GM12873 (cell line): ENCODE data around the gene TNFRSF8.

Experiments
- TF ChIP-seq, protein P1 (sequence below): IDR thresholded peaks from 2 replicates; pipeline ENCODE4 v1.5.1; 2012; ENCODE audit warnings: low read depth, mild to moderate bottlenecking, moderate library complexity, low read length, control low read depth; ENCODE audit not compliant: insufficient read depth; ENCODE audit errors: missing control alignments

TNFRSF8 gene

DNA sequence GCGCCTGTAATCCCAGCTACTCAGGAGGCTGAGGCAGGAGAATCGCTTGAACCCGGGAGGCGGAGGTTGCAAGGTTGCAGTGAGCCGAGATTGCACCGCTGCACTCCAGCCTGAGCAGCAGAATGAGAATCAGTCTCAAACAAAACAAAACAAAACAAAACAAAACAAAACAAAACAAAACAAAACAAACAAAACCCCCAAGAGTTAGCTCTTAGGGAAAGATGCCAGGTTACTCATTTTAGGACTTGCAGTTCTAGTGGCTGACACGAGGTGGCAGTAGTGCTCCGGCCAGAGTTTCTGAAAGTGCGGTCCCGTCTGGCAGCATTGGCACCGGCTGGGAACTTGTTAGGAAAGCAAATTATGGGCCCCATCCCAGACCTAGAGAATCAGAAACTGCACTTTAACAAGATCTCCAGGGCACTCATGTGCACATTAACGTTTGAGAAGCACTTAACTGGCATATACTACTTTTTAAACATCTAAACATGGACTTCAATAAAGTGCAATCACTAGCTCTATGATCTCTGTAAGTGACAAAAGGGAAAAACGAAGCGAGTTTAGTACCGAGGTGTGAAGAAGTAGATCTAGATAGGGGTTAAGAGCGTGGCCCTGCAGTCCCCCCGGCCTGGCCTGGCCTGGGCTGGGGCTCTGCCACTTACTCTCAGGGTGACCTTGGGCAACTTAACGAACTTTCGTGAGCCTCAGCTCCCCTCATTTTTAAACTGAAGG, 61.8 kb downstream of the TNFRSF8 start:
- TF ChIP-seq, protein P1, sequence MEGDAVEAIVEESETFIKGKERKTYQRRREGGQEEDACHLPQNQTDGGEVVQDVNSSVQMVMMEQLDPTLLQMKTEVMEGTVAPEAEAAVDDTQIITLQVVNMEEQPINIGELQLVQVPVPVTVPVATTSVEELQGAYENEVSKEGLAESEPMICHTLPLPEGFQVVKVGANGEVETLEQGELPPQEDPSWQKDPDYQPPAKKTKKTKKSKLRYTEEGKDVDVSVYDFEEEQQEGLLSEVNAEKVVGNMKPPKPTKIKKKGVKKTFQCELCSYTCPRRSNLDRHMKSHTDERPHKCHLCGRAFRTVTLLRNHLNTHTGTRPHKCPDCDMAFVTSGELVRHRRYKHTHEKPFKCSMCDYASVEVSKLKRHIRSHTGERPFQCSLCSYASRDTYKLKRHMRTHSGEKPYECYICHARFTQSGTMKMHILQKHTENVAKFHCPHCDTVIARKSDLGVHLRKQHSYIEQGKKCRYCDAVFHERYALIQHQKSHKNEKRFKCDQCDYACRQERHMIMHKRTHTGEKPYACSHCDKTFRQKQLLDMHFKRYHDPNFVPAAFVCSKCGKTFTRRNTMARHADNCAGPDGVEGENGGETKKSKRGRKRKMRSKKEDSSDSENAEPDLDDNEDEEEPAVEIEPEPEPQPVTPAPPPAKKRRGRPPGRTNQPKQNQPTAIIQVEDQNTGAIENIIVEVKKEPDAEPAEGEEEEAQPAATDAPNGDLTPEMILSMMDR: peak; percentile 91

DNA sequence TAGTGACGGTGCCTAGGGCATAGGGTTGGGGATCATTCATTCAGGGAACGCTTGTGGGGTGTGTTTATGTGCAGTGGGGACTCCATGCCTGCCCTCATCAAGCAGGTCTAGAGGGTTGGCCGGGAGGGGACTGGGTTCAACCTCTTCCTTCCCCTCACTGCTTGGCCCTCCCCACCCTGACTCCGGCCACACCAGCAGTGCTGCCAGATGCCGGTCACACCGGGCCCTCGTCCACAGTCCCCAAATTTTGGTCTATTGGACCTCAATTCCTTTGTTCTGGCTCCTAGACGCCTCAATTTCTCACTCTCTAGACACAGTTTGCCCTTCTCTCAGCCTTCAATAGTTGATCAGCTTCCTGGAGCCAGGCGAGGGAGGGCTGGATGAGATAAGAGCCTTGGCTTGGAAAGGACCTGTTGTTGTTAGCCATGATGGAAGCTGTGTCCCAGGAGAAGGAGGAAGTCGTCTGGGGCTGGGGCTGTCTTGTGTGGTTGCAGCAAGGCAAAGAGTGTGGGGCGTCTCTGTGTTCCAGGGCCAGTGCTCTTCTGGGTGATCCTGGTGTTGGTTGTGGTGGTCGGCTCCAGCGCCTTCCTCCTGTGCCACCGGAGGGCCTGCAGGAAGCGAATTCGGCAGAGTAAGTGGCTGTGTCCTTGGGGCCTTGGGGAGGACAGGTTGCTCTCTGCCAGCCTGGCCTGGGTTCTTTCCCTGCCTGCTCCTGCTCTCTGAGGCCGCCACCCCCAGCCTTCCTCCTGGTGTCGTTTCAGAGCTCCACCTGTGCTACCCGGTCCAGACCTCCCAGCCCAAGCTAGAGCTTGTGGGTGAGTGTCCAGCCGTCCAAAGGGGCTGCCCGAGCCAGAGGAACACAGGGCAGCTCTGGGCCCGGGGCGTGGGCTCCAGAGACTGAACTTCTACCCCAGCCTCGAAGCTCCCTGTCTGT, 62.6 kb downstream of the TNFRSF8 start:
- TF ChIP-seq, protein P1: no peak

DNA sequence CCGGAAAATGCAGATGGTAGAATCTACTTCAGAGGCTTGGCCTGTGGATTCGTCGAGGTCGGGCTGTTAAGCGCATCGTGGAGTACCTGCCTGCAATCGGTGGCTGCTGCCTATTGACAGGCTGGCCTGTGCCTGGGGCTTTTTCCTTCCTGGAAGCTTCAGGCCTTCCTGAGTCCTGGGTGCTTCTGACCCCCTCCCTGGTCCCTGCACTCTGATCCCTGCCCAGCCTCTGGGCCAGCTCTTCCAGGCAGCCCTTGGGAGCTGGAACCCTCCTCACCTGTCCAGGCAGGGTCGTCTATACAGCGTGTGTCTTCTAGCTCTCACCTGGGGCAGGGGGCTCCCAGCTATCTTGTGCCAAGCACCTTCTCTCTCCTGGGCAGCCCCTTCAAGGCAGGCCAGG, 63.7 kb downstream of the TNFRSF8 start:
- TF ChIP-seq, protein P1: no peak

DNA sequence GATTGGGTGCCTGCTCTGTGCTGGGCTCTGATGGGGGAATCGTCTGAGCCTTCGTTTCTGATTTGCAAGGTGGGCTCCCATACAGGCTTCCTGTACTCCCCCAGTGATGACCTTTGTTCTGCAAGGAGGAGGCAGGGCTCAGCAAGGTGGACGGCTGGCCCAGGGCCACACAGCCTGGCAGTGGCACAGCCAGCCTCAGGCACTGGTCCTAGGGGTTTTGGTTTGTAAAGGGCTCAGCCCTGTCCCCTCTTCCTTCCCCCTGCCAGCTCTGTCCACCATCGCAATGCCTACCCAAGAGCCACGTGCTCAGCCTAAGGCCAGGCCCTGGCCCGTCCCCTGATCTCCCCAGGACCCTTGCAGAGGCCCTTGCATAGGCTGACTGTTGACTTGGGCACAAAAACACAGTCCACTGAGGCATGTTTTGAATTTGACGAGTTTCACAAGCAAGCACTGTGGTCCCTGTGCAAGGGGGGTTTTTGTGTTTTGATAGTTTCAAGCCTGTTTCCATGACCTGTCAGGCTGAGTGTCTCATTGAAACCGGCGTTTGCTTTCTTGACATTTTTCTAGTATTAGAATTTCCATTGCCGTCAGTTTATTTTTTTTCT, 64.2 kb downstream of the TNFRSF8 start:
- TF ChIP-seq, protein P1: no peak

DNA sequence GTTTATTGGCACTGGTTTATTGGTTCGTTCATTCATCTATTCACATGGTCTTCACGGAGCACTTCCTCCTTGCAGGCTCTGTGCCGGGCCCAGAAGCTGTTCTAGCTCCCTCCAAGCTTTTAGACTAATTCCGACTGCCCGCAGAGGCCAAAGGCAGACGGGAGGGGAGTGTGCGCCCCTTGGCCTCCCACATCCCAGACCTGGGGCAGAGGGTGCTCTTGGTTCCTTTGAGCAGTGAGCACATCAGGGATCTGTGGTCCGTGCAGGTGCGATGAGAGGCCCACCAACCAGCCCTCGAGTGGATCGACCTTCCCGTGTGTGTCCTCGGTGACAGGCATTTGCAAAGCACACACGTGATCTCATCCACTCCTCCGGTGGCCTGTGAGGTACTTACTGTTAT, 65.0 kb downstream of the TNFRSF8 start:
- TF ChIP-seq, protein P1: no peak

DNA sequence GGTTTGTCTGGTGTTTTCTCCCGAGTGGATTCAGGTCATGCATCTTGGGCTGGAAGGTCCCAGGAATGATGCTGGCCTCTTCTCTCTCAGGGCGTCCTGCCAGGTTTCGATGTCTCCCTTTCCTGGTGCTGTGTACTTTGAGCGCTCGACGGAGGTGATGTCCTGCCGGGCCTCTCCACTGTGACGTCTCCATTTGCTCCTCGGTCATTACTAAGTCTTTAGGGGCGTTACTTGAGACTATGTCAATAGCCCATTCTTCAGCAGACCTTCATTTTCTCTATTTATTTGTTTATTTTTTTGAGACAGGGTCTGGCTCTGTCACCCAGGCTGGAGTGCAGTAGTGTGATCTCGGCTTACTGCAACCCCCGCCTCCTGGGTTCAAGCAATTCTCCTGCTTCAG, 66.5 kb downstream of the TNFRSF8 start:
- TF ChIP-seq, protein P1: no peak
